ENCODE data around the gene TM4SF1.

DNA sequence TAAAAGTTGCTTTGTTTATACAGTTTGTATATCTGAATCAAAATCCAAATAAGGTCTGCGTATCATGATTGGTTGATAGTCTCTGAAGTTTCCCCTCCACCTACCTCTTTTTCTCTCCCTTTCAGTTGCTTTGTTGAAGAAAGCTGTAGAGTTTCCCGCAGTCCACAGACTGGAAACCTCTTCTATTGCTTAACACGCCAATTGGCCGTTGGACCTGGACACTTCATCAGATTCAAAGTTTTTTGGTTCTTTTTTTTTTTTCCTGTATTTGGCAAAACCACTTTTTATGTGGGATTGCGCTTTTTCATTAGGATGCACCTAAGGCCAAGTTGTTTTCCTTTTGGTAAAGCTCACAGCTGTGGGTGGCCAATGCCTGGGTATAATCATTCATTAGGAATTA lies 14.5 kb upstream of the TM4SF1 start:
- TF ChIP-seq, protein P1, sequence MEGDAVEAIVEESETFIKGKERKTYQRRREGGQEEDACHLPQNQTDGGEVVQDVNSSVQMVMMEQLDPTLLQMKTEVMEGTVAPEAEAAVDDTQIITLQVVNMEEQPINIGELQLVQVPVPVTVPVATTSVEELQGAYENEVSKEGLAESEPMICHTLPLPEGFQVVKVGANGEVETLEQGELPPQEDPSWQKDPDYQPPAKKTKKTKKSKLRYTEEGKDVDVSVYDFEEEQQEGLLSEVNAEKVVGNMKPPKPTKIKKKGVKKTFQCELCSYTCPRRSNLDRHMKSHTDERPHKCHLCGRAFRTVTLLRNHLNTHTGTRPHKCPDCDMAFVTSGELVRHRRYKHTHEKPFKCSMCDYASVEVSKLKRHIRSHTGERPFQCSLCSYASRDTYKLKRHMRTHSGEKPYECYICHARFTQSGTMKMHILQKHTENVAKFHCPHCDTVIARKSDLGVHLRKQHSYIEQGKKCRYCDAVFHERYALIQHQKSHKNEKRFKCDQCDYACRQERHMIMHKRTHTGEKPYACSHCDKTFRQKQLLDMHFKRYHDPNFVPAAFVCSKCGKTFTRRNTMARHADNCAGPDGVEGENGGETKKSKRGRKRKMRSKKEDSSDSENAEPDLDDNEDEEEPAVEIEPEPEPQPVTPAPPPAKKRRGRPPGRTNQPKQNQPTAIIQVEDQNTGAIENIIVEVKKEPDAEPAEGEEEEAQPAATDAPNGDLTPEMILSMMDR (IDR thresholded peaks at IDR 0.05) = no peak
- TF ChIP-seq POLR2A (IDR thresholded peaks at IDR 0.05) = no peak
